H1 (cell line): Measurements from ENCODE around the gene ZNF30. TPM values are rescaled to one million over a fixed set of nuclear protein-coding genes. Genes with fewer than 3 reads are reported as not detected.

ENCODE experiments used
- ATF2 ChIP-seq: IDR thresholded peaks from 2 replicates; pipeline ENCODE4 v1.6.1; 2012; ENCODE audit warnings: low read length, inconsistent platforms
- CREB1 ChIP-seq: IDR thresholded peaks from 2 replicates; pipeline ENCODE4 v1.6.1; 2012; ENCODE audit warnings: inconsistent platforms
- EZH2 ChIP-seq: fragments of 200-600 bp; sonication (generic); IDR thresholded peaks from 2 replicates; pipeline ENCODE4 v1.7.1; 2012; ENCODE audit warnings: low read depth, mild to moderate bottlenecking, moderate library complexity, low read length, inconsistent platforms; ENCODE audit not compliant: severe bottlenecking
- SRF ChIP-seq: IDR thresholded peaks from 2 replicates; pipeline ENCODE4 v1.6.1; 2011; ENCODE audit warnings: mild to moderate bottlenecking, low read depth, low read length, moderate library complexity
- TBP ChIP-seq: IDR thresholded peaks from 2 replicates; pipeline ENCODE4 v1.6.1; 2011; ENCODE audit warnings: low read depth, low read length, improper control_type of control experiment
- polyA plus RNA-seq, 7 experiments: library from polyadenylated mRNA; depleted of rRNA in 3 of 7; stranded (reverse) in 5 of 7; unstranded in 2 of 7; fragments of >200 nt in 5 of 7; fragments of 200-250 nt in 2 of 7; gene quantifications; 1 replicate in 5 of 7; 2 replicates in 1 of 7; 4 replicates in 1 of 7; pipeline versions ENCODE4 v1.2.1 to v1.2.3, GENCODE V29; 2011 to 2013; ENCODE audit warnings: missing spikeins in 2 of 7, mixed read lengths in 2 of 7
- total RNA-seq: library from RNA; stranded (reverse); fragmentation: NEBNext Ultra II Directional; extraction: Animal tissue kit (Norgen Biotek cat#: 25700); gene quantifications from 2 replicates; pipeline ENCODE4 v1.2.1, GENCODE V29; 2021

The ZNF30 gene
- total and polyA plus RNA-seq, 2 of the 8 experiments (the other 6 are each of a cell fraction or from before 2014, with no cell fraction given): 2.0 to 4.7 TPM

GRCh38 chr19:34880034-34880433, 46.7 kb upstream of the ZNF30 start (continued):
- TF ChIP-seq ATF2 (no peak), SRF (no peak), TBP (no peak), CREB1 (no peak), EZH2 (no peak)
